Measurements from ENCODE around the gene GSTA1. TPM values are rescaled to one million over a fixed set of nuclear protein-coding genes. Genes with fewer than 3 reads are reported as not detected.
"Not testable (repeated sequence)": the region's sequence is repeated elsewhere in the genome, so short reads cannot be mapped to it uniquely, and the experiment has no call there.

GSTA1 gene
- not detected for total RNA-seq
- polyA plus RNA-seq, result not detected

DNA sequence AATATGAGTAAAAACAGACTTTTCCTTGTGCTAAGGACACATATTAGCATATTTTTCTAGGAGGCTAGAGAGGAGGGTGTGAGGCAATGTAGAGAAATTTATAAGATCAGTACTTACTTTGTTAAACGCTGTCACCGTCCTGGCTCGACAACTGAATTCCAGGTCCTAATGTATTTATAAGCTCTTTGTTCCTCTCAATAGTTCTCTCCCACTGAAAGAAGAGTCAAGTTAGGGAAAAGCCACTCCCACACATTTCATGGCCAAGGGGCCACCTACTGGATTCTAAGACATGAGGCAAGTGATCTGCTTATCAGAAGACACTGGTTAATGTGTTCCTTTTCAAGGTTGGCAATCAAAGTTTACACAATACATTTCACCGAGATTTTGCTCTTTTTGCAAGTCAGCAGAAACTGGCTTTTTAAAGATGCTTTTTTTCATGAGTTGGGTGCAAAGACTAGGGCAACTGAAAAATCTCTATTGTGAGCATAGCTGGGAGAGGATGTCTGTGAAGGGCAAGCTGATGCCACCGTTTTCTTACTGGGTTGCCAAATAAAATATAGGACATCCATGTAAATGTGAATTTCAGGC, at the start of gene GSTA1:
Gene GSTA1, minus strand, starts transcription at position 149 of the 588 bp plus-strand sequence. CDS start 4,549 bp downstream, outside the sequence.
- CTCF ChIA-PET, result interaction anchor here (0.8 kb wide), 1 partner anchor 551 kb away, joined by 3 read pairs; no protein-coding TSS in a partner anchor
- DNase-seq; H3K9me3 ChIP-seq (ENCODE audit: low read length); H3K4me3 ChIP-seq (ENCODE audit: low read length); POLR2A ChIA-PET; H3K36me3 ChIP-seq (ENCODE audit: insufficient read depth, low read length); H3K27ac ChIP-seq (ENCODE audit: low read depth, low read length); H3K36me3 Mint-ChIP-seq; H3K4me3 Mint-ChIP-seq; H3K9me3 Mint-ChIP-seq; H3K27ac Mint-ChIP-seq; H3K4me1 Mint-ChIP-seq; H3K4me1 ChIP-seq (ENCODE audit: insufficient read depth, low read length); H3K27me3 ChIP-seq (ENCODE audit: insufficient read depth, low read length, poor library complexity, severe bottlenecking): not testable (repeated sequence)
- H3K27me3 Mint-ChIP-seq, result peaks cover 21 to 55% of the 10 kb centered on the region in 2 donors

GRCh38 chr6:52849137-52849536, 45.5 kb upstream of the GSTA1 start:
- Histone ChIP-seq H3K4me3 (ENCODE audit: low read length) (no peak overlapping the region), H3K27me3 (ENCODE audit: insufficient read depth, low read length, poor library complexity, severe bottlenecking) (no peaks in the 10 kb centered on the region), H3K9me3 (ENCODE audit: low read length) (no peaks in the 10 kb centered on the region), H3K4me1 (ENCODE audit: insufficient read depth, low read length) (no peaks in the 10 kb centered on the region), H3K27ac (ENCODE audit: low read depth, low read length) (no peak overlapping the region), H3K36me3 (ENCODE audit: insufficient read depth, low read length) (no peaks in the 10 kb centered on the region)
- no peak overlapping the region for H3K4me3 Mint-ChIP-seq
- H3K36me3 Mint-ChIP-seq, result peaks cover 0 to under 1% (median 0%) of the 10 kb centered on the region in 3 donors
- H3K27me3 Mint-ChIP-seq, result peaks cover 3 to 47% of the 10 kb centered on the region in 2 donors
- H3K9me3 Mint-ChIP-seq, result peaks cover 0 to 2% (median 0%) of the 10 kb centered on the region in 5 donors
- no peaks in the 10 kb centered on the region for H3K4me1 Mint-ChIP-seq
- DNase-seq, result no peak
- ChIA-PET CTCF (no interaction called here), POLR2A (no interaction called here)
- no peak overlapping the region for H3K27ac Mint-ChIP-seq

- DNase-seq, result no peak
- Histone ChIP-seq H3K9me3 (ENCODE audit: low read length) (no peaks in the 10 kb centered on the region), H3K27me3 (ENCODE audit: insufficient read depth, low read length, poor library complexity, severe bottlenecking) (no peaks in the 10 kb centered on the region), H3K4me3 (ENCODE audit: low read length) (no peak overlapping the region), H3K36me3 (ENCODE audit: insufficient read depth, low read length) (no peaks in the 10 kb centered on the region), H3K27ac (ENCODE audit: low read depth, low read length) (no peak overlapping the region), H3K4me1 (ENCODE audit: insufficient read depth, low read length) (no peaks in the 10 kb centered on the region)
- Mint-ChIP-seq H3K36me3 (peaks cover 0 to 1% (median 0%) of the 10 kb centered on the region in 3 donors), H3K27me3 (peaks cover 7 to 21% of the 10 kb centered on the region in 2 donors), H3K4me3 (no peak overlapping the region), H3K9me3 (peaks cover 0 to 2% (median 0%) of the 10 kb centered on the region in 5 donors), H3K27ac (no peak overlapping the region), H3K4me1 (no peaks in the 10 kb centered on the region)
- CTCF ChIA-PET, result no interaction called here
- POLR2A ChIA-PET, result no interaction called here
Observed at GRCh38 chr6:52846002-52846401, 42.4 kb upstream of the GSTA1 start.

GRCh38 chr6:52843605-52844004, 40.0 kb upstream of the GSTA1 start:
- Mint-ChIP-seq H3K9me3 (peaks cover 0 to 2% (median 0%) of the 10 kb centered on the region in 5 donors), H3K4me3 (no peak overlapping the region), H3K27ac (no peak overlapping the region), H3K36me3 (peaks cover 0 to 1% (median 0%) of the 10 kb centered on the region in 3 donors), H3K27me3 (peaks cover 12 to 30% of the 10 kb centered on the region in 2 donors), H3K4me1 (no peaks in the 10 kb centered on the region)
- ChIA-PET POLR2A (no interaction called here), CTCF (no interaction called here)
- Histone ChIP-seq H3K27ac (ENCODE audit: low read depth, low read length) (no peak overlapping the region), H3K9me3 (ENCODE audit: low read length) (no peaks in the 10 kb centered on the region), H3K36me3 (ENCODE audit: insufficient read depth, low read length) (no peaks in the 10 kb centered on the region), H3K4me1 (ENCODE audit: insufficient read depth, low read length) (no peaks in the 10 kb centered on the region), H3K4me3 (ENCODE audit: low read length) (no peak overlapping the region), H3K27me3 (ENCODE audit: insufficient read depth, low read length, poor library complexity, severe bottlenecking) (peaks cover 4% of the 10 kb centered on the region)
- no peak for DNase-seq

DNA sequence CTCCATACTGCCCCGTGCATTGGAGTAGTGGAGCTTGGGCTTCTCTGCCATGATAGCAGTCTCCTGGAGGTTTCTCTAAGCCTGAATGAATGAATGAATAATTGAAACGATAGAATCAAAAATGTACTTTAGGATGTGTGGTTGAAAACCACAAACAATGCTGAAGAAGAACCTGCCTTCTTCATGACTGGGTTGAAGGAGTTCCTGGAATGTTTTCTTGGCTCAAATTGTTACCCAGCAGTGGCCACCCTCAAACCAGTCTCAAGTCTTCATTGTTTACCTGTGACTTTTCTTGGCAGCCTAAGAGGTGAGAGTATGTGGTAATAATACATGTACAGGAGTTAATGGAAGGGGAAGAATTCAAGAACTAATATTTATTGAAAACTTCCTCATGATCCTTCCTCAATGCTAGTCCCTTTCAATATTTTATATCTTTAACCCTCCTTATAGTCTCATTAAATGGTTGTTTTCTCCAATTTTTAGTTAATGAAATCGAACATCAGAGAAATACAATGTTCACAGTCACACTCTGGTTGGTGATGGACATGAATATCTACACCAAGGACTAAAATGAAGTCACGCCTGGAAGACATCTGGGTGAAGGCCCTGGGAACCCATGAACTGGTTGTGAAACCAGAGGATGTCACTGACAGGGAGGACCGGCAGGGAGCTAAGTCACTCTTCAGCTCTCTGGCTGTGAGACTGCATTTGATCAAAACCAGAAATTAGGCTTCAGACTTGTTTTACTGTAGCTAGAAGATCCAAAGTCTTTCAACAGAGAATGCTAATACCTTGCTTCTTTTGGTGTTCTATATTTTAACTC, 37.4 kb upstream of the GSTA1 start, which contains the start of gene GSTA5:
Gene GSTA5, minus strand, starts transcription at position 51 of the 823 bp plus-strand sequence.
- peaks cover 0 to 2% (median 0%) of the 10 kb centered on the region in 5 donors for H3K9me3 Mint-ChIP-seq
- no peak within 1 kb of the TSS for H3K27ac ChIP-seq (ENCODE audit: low read depth, low read length)
- no peak within 1 kb of the TSS for H3K4me3 ChIP-seq (ENCODE audit: low read length)
- H3K27me3 ChIP-seq (ENCODE audit: insufficient read depth, low read length, poor library complexity, severe bottlenecking), result peaks cover 4% of the 10 kb centered on the region
- H3K4me1 ChIP-seq (ENCODE audit: insufficient read depth, low read length), result no peaks in the 10 kb centered on the region
- H3K36me3 ChIP-seq (ENCODE audit: insufficient read depth, low read length), result no peaks in the 10 kb centered on the region
- no peaks in the 10 kb centered on the region for H3K4me1 Mint-ChIP-seq
- no peak for DNase-seq
- no peak within 1 kb of the TSS for H3K27ac Mint-ChIP-seq
- ChIA-PET CTCF (no interaction called here), POLR2A (no interaction called here)
- peaks cover 0 to 1% (median 0%) of the 10 kb centered on the region in 3 donors for H3K36me3 Mint-ChIP-seq
- H3K9me3 ChIP-seq (ENCODE audit: low read length), result no peaks in the 10 kb centered on the region
- peaks cover 20 to 48% of the 10 kb centered on the region in 2 donors for H3K27me3 Mint-ChIP-seq
- H3K4me3 Mint-ChIP-seq, result no peak within 1 kb of the TSS

DNA sequence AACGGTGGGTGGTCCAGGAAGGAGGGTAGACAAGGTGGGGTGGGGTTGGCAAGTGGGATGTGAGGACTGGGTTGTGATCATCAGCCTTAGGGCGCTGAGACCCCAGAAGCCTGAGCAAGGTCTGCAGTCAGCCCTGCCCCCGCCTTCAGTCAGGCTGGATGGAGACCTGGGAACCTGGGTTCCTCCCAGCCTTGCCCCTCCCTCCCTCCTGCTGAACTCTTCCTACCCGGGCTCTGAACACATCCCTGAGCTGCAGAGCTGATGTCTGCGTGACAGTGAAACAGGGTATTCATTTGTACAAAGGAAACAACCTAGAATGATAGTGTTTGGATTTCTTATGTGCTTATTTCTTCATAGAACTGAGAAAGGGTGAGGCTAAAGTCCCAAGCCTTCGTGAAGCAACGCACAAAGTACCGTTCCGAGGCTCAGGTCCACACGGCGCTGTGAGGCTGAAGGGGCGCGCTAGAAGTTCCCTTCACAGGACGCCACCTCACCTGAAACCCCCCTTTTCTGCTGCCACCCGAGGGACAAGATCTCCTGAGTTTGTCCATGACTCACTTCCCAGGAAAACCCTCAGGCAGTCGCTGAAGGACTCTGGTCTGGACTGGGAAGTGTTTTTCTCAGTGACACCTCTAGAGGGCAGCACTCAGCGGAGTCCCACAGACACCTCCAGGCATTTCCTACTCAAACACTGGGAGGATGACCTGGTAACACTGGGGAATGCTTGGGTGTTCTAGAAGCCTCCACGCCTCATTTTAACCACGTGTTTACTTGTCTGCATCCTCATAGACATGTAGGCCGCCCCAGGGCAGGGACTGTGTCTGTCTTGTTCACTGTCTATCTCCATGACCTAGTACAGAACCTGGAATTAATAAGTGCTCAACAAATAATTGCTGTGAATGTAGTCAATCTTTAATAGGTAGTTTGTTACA, 35.8 kb upstream of the GSTA1 start:
- Histone ChIP-seq H3K4me1 (ENCODE audit: insufficient read depth, low read length) (no peaks in the 10 kb centered on the region), H3K36me3 (ENCODE audit: insufficient read depth, low read length) (no peaks in the 10 kb centered on the region), H3K4me3 (ENCODE audit: low read length) (no peak overlapping the region), H3K9me3 (ENCODE audit: low read length) (no peaks in the 10 kb centered on the region), H3K27ac (ENCODE audit: low read depth, low read length) (no peak overlapping the region), H3K27me3 (ENCODE audit: insufficient read depth, low read length, poor library complexity, severe bottlenecking) (peaks cover 4% of the 10 kb centered on the region)
- CTCF ChIA-PET, result no interaction called here
- peaks cover 20 to 54% of the 10 kb centered on the region in 2 donors for H3K27me3 Mint-ChIP-seq
- peaks cover 0 to 1% (median 0%) of the 10 kb centered on the region in 3 donors for H3K36me3 Mint-ChIP-seq
- H3K4me1 Mint-ChIP-seq, result no peaks in the 10 kb centered on the region
- no peak overlapping the region for H3K27ac Mint-ChIP-seq
- POLR2A ChIA-PET, result no interaction called here
- H3K9me3 Mint-ChIP-seq, result no peaks in the 10 kb centered on the region
- H3K4me3 Mint-ChIP-seq, result no peak overlapping the region
- peak; percentile 8 to 63 (median 34) for DNase-seq

- no peaks in the 10 kb centered on the region for H3K36me3 Mint-ChIP-seq
- no peaks in the 10 kb centered on the region for H3K36me3 ChIP-seq (ENCODE audit: insufficient read depth, low read length)
- no peaks in the 10 kb centered on the region for H3K4me1 Mint-ChIP-seq
- H3K9me3 Mint-ChIP-seq, result no peaks in the 10 kb centered on the region
- H3K27me3 ChIP-seq (ENCODE audit: insufficient read depth, low read length, poor library complexity, severe bottlenecking), result peaks cover 4% of the 10 kb centered on the region
- CTCF ChIA-PET, result no interaction called here
- POLR2A ChIA-PET, result no interaction called here
- no peaks in the 10 kb centered on the region for H3K4me1 ChIP-seq (ENCODE audit: insufficient read depth, low read length)
- H3K4me3 Mint-ChIP-seq, result no peak overlapping the region
- no peaks in the 10 kb centered on the region for H3K9me3 ChIP-seq (ENCODE audit: low read length)
- H3K27me3 Mint-ChIP-seq, result peaks cover 14 to 59% of the 10 kb centered on the region in 2 donors
- H3K27ac ChIP-seq (ENCODE audit: low read depth, low read length), result no peak overlapping the region
- H3K4me3 ChIP-seq (ENCODE audit: low read length), result no peak overlapping the region
- H3K27ac Mint-ChIP-seq, result no peak overlapping the region
- DNase-seq, result no peak
Observed at GRCh38 chr6:52834481-52834880, 30.9 kb upstream of the GSTA1 start.
